NT2/D1 (cell line): ENCODE results near the gene ARFGAP2.

Experiments
- SUZ12 ChIP-seq: IDR thresholded peaks from 2 replicates; pipeline ENCODE4 v1.6.1; 2011; ENCODE audit not compliant: insufficient read length, insufficient read depth; ENCODE audit errors: extremely low read depth
- YY1 ChIP-seq: IDR thresholded peaks from 2 replicates; pipeline ENCODE4 v1.6.1; 2011; ENCODE audit not compliant: insufficient read length, insufficient read depth
- ZNF274 ChIP-seq: IDR thresholded peaks from 2 replicates; pipeline ENCODE4 v1.6.1; 2011; ENCODE audit warnings: mild to moderate bottlenecking, low read depth, low read length

- TF ChIP-seq YY1 (no peak), ZNF274 (no peak), SUZ12 (no peak)
These were observed 14.3 kb downstream of the ARFGAP2 start for GRCh38 chr11:47162426-47162825.
